SH-SY5Y (cell line): ENCODE results near the gene ETV5.

Experiments used
- GATA2 ChIP-seq: IDR thresholded peaks from 2 replicates; pipeline ENCODE4 v1.6.1; 2011; ENCODE audit warnings: mild to moderate bottlenecking, low read depth, low read length
- GATA3 ChIP-seq: IDR thresholded peaks from 2 replicates; pipeline ENCODE4 v1.6.1; 2011; ENCODE audit warnings: low read depth, mild to moderate bottlenecking, low read length, moderate library complexity

DNA sequence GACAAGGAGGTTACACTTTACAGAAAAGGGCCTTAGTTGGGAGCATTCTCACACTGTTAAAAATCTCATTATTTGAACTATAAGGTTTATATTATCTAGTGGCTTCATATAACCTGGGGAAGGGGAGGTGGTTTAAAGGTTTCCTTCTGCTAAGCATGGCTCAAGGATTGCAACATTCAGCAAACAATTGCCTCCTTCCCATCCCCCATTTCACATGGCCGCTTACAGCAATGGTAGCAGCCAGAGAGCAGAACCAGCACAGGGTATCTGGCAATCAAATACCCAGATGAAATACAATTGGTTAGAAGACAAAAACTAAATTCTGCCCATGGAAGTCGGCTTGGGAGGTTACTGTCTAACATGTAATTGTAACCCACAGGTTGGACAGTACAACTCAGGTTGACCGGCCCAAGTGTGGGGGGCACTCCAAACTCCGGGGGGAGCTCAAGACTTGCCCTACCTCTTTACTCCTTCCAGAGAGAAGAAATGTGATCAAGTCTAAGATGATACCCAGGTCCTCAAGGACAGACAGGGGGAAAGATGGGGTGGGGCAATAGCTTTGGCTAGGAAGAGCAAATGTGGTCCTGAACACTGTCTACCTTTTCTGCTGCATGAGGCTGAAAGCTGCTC is 15.5 kb downstream of the ETV5 start:
- no peak for TF ChIP-seq GATA2
- TF ChIP-seq GATA3, result no peak
